ENCODE measurements around the gene TEX44. TPM values are rescaled to one million over a fixed set of nuclear protein-coding genes. Genes with fewer than 3 reads are reported as not detected.
"Not testable (repeated sequence)": the region's sequence is repeated elsewhere in the genome, so short reads cannot be mapped to it uniquely, and the experiment has no call there.

TEX44 gene
- total RNA-seq, 2 experiments from 2014 or later, result not detected

- Mint-ChIP-seq H3K36me3 (ENCODE audit: low read depth) (no peaks in the 10 kb centered on the region), H3K4me1 (peaks cover 8% of the 10 kb centered on the region), H3K9me3 (ENCODE audit: low read depth) (no peaks in the 10 kb centered on the region), H3K4me3 (no peak overlapping the region), H3K27me3 (peaks cover 2% of the 10 kb centered on the region), H3K27ac (no peak overlapping the region)
- ChIA-PET CTCF (interaction anchor here (0.6 kb wide), 1 partner anchor 20 kb away, joined by 3 read pairs; no protein-coding TSS in a partner anchor), POLR2A (no interaction called here)
- DNase-seq, result no peak
- no peak for ATAC-seq
- intact Hi-C loops (cut with DNase I, micrococcal nuclease), result no loop called here
Measured at GRCh38 chr2:231573096-231573495, 19.6 kb upstream of the TEX44 start.

- Mint-ChIP-seq H3K9me3 (ENCODE audit: low read depth) (peaks cover 2% of the 10 kb centered on the region), H3K4me1 (peaks cover 2% of the 10 kb centered on the region), H3K36me3 (ENCODE audit: low read depth) (no peaks in the 10 kb centered on the region), H3K27me3 (peaks cover 4% of the 10 kb centered on the region), H3K4me3 (no peak overlapping the region), H3K27ac (no peak overlapping the region)
- POLR2A ChIA-PET, result no interaction called here
- ATAC-seq, result no peak
- intact Hi-C loops (cut with DNase I, micrococcal nuclease), result no loop called here
- no peak for DNase-seq
- CTCF ChIA-PET, result interaction anchor here (1.0 to 1.2 kb wide), 3 partner anchors 15 to 103 kb away, joined by 3 to 6 read pairs (median 4); no protein-coding TSS in a partner anchor
Measured at GRCh38 chr2:231573698-231574421, 18.8 kb upstream of the TEX44 start.

- H3K4me3 Mint-ChIP-seq, result no peak overlapping the region
- H3K4me1 Mint-ChIP-seq, result no peaks in the 10 kb centered on the region
- intact Hi-C loops (cut with DNase I, micrococcal nuclease), result no loop called here
- H3K27me3 Mint-ChIP-seq, result peaks cover 8% of the 10 kb centered on the region
- DNase-seq, result no peak
- peaks cover 5% of the 10 kb centered on the region for H3K9me3 Mint-ChIP-seq (ENCODE audit: low read depth)
- ATAC-seq, result no peak
- no peak overlapping the region for H3K27ac Mint-ChIP-seq
- ChIA-PET CTCF (no interaction called here), POLR2A (no interaction called here)
- no peaks in the 10 kb centered on the region for H3K36me3 Mint-ChIP-seq (ENCODE audit: low read depth)
Measured at GRCh38 chr2:231575612-231576256, 16.9 kb upstream of the TEX44 start.

GRCh38 chr2:231576465-231576864 lies 16.2 kb upstream of the TEX44 start:
- intact Hi-C loops (cut with DNase I, micrococcal nuclease), result no loop called here
- ChIA-PET POLR2A (no interaction called here), CTCF (no interaction called here)
- Mint-ChIP-seq H3K9me3 (ENCODE audit: low read depth) (peaks cover 5% of the 10 kb centered on the region), H3K27ac (no peak overlapping the region), H3K4me1 (no peaks in the 10 kb centered on the region), H3K36me3 (ENCODE audit: low read depth) (no peaks in the 10 kb centered on the region), H3K4me3 (no peak overlapping the region), H3K27me3 (peaks cover 8% of the 10 kb centered on the region)
- no peak for ATAC-seq
- DNase-seq, result no peak

GRCh38 chr2:231578655-231579054 lies 14.0 kb upstream of the TEX44 start:
- POLR2A ChIA-PET; intact Hi-C loops (cut with DNase I, micrococcal nuclease); ATAC-seq; H3K9me3 Mint-ChIP-seq (ENCODE audit: low read depth); H3K36me3 Mint-ChIP-seq (ENCODE audit: low read depth); DNase-seq; H3K4me3 Mint-ChIP-seq; H3K4me1 Mint-ChIP-seq; H3K27me3 Mint-ChIP-seq; H3K27ac Mint-ChIP-seq: not testable (repeated sequence)
- CTCF ChIA-PET, result interaction anchor here (0.6 to 1.4 kb wide), 4 partner anchors 15 to 352 kb away, joined by 3 to 4 read pairs (median 4); no protein-coding TSS in a partner anchor

- no peak overlapping the region for H3K4me3 Mint-ChIP-seq
- intact Hi-C loops (cut with DNase I, micrococcal nuclease), result no loop called here
- H3K27ac Mint-ChIP-seq, result no peak overlapping the region
- ChIA-PET POLR2A (no interaction called here), CTCF (interaction anchor here (0.8 kb wide), 1 partner anchor 391 kb away, joined by 3 read pairs; no protein-coding TSS in a partner anchor)
- H3K4me1 Mint-ChIP-seq, result no peaks in the 10 kb centered on the region
- no peak for ATAC-seq
- H3K9me3 Mint-ChIP-seq (ENCODE audit: low read depth), result peaks cover 5% of the 10 kb centered on the region
- H3K27me3 Mint-ChIP-seq, result peaks cover 6% of the 10 kb centered on the region
- no peak for DNase-seq
- H3K36me3 Mint-ChIP-seq (ENCODE audit: low read depth), result no peaks in the 10 kb centered on the region
Measured at GRCh38 chr2:231579560-231579959, 13.1 kb upstream of the TEX44 start.

GRCh38 chr2:231581328-231581727 lies 11.3 kb upstream of the TEX44 start:
- POLR2A ChIA-PET, result no interaction called here
- no peak overlapping the region for H3K27ac Mint-ChIP-seq
- H3K4me1 Mint-ChIP-seq, result no peaks in the 10 kb centered on the region
- ATAC-seq (no peak), DNase-seq (no peak)
- H3K36me3 Mint-ChIP-seq (ENCODE audit: low read depth), result no peaks in the 10 kb centered on the region
- peaks cover 5% of the 10 kb centered on the region for H3K9me3 Mint-ChIP-seq (ENCODE audit: low read depth)
- intact Hi-C loops (cut with DNase I, micrococcal nuclease), result no loop called here
- H3K27me3 Mint-ChIP-seq, result peaks cover 6% of the 10 kb centered on the region
- no peak overlapping the region for H3K4me3 Mint-ChIP-seq
- CTCF ChIA-PET, result interaction anchor here (0.7 to 1.9 kb wide), 4 partner anchors 18 to 99 kb away, joined by 3 to 5 read pairs (median 4); no protein-coding TSS in a partner anchor

- H3K4me1 Mint-ChIP-seq, result no peaks in the 10 kb centered on the region
- H3K4me3 Mint-ChIP-seq, result no peak overlapping the region
- H3K9me3 Mint-ChIP-seq (ENCODE audit: low read depth), result peaks cover 3% of the 10 kb centered on the region
- no peak for ATAC-seq
- intact Hi-C loops (cut with DNase I, micrococcal nuclease), result no loop called here
- DNase-seq, result no peak
- no peaks in the 10 kb centered on the region for H3K36me3 Mint-ChIP-seq (ENCODE audit: low read depth)
- peaks cover 3% of the 10 kb centered on the region for H3K27me3 Mint-ChIP-seq
- no peak overlapping the region for H3K27ac Mint-ChIP-seq
- CTCF ChIA-PET, result interaction anchor here (0.8 to 1.2 kb wide), 3 partner anchors 18 to 26 kb away, joined by 3 to 4 read pairs (median 3); no protein-coding TSS in a partner anchor
- POLR2A ChIA-PET, result no interaction called here
Measured at GRCh38 chr2:231583982-231584381, 8.7 kb upstream of the TEX44 start.

- DNase-seq; H3K36me3 Mint-ChIP-seq (ENCODE audit: low read depth); H3K27me3 Mint-ChIP-seq; POLR2A ChIA-PET; H3K4me1 Mint-ChIP-seq; H3K27ac Mint-ChIP-seq; H3K4me3 Mint-ChIP-seq; ATAC-seq; H3K9me3 Mint-ChIP-seq (ENCODE audit: low read depth); intact Hi-C loops (cut with DNase I, micrococcal nuclease): not testable (repeated sequence)
- CTCF ChIA-PET, result interaction anchor here (1.0 kb wide), 1 partner anchor 14 kb away, joined by 4 read pairs; no protein-coding TSS in a partner anchor
Measured at GRCh38 chr2:231587744-231588143, 4.9 kb upstream of the TEX44 start.

GRCh38 chr2:231589656-231590055 lies 3.0 kb upstream of the TEX44 start:
- Mint-ChIP-seq H3K4me3 (no peak overlapping the region), H3K27me3 (no peaks in the 10 kb centered on the region), H3K36me3 (ENCODE audit: low read depth) (no peaks in the 10 kb centered on the region), H3K9me3 (ENCODE audit: low read depth) (no peaks in the 10 kb centered on the region), H3K4me1 (no peaks in the 10 kb centered on the region), H3K27ac (no peak overlapping the region)
- no peak for DNase-seq
- POLR2A ChIA-PET, result interaction anchor here (0.6 kb wide), 1 partner anchor 257 kb away, joined by 3 read pairs; no protein-coding TSS in a partner anchor
- intact Hi-C loops (cut with DNase I, micrococcal nuclease), result no loop called here
- CTCF ChIA-PET, result interaction anchor here (0.8 to 4.0 kb wide), 4 partner anchors 12 to 107 kb away, joined by 3 to 14 read pairs (median 5); no protein-coding TSS in a partner anchor
- ATAC-seq, result no peak

- ATAC-seq (no peak), DNase-seq (no peak)
- CTCF ChIA-PET, result interaction anchor here (0.7 to 4.0 kb wide), 4 partner anchors 9 to 126 kb away, joined by 3 to 14 read pairs (median 4); no protein-coding TSS in a partner anchor
- H3K4me3 Mint-ChIP-seq, result no peak overlapping the region
- no peaks in the 10 kb centered on the region for H3K27me3 Mint-ChIP-seq
- no peaks in the 10 kb centered on the region for H3K9me3 Mint-ChIP-seq (ENCODE audit: low read depth)
- POLR2A ChIA-PET, result interaction anchor here (0.6 kb wide), 2 partner anchors 80 to 258 kb away, joined by 3 read pairs; no protein-coding TSS in a partner anchor
- no peaks in the 10 kb centered on the region for H3K4me1 Mint-ChIP-seq
- intact Hi-C loops (cut with DNase I, micrococcal nuclease), result no loop called here
- no peaks in the 10 kb centered on the region for H3K36me3 Mint-ChIP-seq (ENCODE audit: low read depth)
- no peak overlapping the region for H3K27ac Mint-ChIP-seq
Measured at GRCh38 chr2:231590614-231591013, 2.0 kb upstream of the TEX44 start.

- H3K27ac Mint-ChIP-seq, result no peak overlapping the region
- no peak for ATAC-seq
- no peaks in the 10 kb centered on the region for H3K36me3 Mint-ChIP-seq (ENCODE audit: low read depth)
- ChIA-PET POLR2A (no interaction called here), CTCF (no interaction called here)
- H3K9me3 Mint-ChIP-seq (ENCODE audit: low read depth), result no peaks in the 10 kb centered on the region
- no peaks in the 10 kb centered on the region for H3K27me3 Mint-ChIP-seq
- no peaks in the 10 kb centered on the region for H3K4me1 Mint-ChIP-seq
- no peak overlapping the region for H3K4me3 Mint-ChIP-seq
- intact Hi-C loops (cut with DNase I, micrococcal nuclease), result no loop called here
- DNase-seq, result no peak
Measured at GRCh38 chr2:231593666-231594065, 1.0 kb downstream of the TEX44 start.
